HCT116 (cell line): Measurements from ENCODE around the gene CREG2.

Experiments used
- EZH2 ChIP-seq: fragments of 200-600 bp; sonication (generic); IDR thresholded peaks from 2 replicates; pipeline ENCODE4 v1.6.1; 2017; ENCODE audit warnings: antibody characterized with exemption, mixed run types
- EZH2phosphoT487 ChIP-seq: fragments of 200-600 bp; IDR thresholded peaks from 2 replicates; pipeline ENCODE4 v1.6.1; 2018; ENCODE audit warnings: antibody characterized with exemption, borderline replicate concordance
- JUND ChIP-seq: IDR thresholded peaks from 2 replicates; pipeline ENCODE4 v1.6.1; 2012
- POLR2A ChIP-seq: IDR thresholded peaks from 2 replicates; pipeline ENCODE4 v1.7.0; 2011; ENCODE audit warnings: borderline replicate concordance; ENCODE audit not compliant: insufficient read depth, insufficient read length; ENCODE audit errors: extremely low read depth
- POLR2AphosphoS5 ChIP-seq: IDR thresholded peaks from 2 replicates; pipeline ENCODE4 v1.6.1; 2011; ENCODE audit warnings: mild to moderate bottlenecking, low read depth, low read length, moderate library complexity
- SIN3A ChIP-seq: IDR thresholded peaks from 2 replicates; pipeline ENCODE4 v1.6.1; 2012; ENCODE audit warnings: low read depth
- TF ChIP-seq, protein P1 (sequence below), 3 experiments: fragments of 200-600 bp in 1 of 3; sonication (generic) in 1 of 3; IDR thresholded peaks in 2 of 3; conservative IDR thresholded peaks in 1 of 3; 2 replicates each; pipeline ENCODE4 v1.5.1; 2012 to 2017; ENCODE audit warnings: low read depth in 2 of 3, low read length in 2 of 3, antibody characterized with exemption in 1 of 3, borderline replicate concordance in 1 of 3, control low read depth in 1 of 3, mild to moderate bottlenecking in 1 of 3, mixed read lengths in 1 of 3, mixed run types in 1 of 3, moderate library complexity in 1 of 3; ENCODE audit not compliant: insufficient read depth in 1 of 3
- TF ChIP-seq, protein P2 (sequence below): IDR thresholded peaks from 2 replicates; pipeline ENCODE4 v1.6.1; 2012; ENCODE audit warnings: low read depth
- TF ChIP-seq, protein P3 (sequence below): IDR thresholded peaks from 2 replicates; pipeline ENCODE4 v1.6.1; 2012

DNA sequence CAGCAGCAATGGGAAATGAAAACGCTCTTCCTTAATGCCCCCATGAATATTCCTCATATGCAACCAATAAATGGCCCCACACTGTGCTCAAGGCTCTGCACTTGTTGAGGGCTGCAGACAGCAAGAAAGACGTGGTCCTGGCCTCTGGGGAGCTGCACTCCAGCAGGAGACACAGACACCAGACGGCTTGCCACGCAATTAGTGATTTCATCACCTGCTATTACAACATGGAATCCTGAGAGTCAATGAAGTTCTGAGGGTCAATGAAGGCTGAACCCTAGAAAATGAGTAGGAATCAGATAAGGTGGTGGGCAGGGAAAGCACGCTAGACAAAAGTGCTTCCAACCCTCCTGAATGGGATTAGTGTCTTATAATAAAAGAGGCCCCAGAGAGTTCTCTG, 18.9 kb downstream of the CREG2 start:
- TF ChIP-seq, protein P1, sequence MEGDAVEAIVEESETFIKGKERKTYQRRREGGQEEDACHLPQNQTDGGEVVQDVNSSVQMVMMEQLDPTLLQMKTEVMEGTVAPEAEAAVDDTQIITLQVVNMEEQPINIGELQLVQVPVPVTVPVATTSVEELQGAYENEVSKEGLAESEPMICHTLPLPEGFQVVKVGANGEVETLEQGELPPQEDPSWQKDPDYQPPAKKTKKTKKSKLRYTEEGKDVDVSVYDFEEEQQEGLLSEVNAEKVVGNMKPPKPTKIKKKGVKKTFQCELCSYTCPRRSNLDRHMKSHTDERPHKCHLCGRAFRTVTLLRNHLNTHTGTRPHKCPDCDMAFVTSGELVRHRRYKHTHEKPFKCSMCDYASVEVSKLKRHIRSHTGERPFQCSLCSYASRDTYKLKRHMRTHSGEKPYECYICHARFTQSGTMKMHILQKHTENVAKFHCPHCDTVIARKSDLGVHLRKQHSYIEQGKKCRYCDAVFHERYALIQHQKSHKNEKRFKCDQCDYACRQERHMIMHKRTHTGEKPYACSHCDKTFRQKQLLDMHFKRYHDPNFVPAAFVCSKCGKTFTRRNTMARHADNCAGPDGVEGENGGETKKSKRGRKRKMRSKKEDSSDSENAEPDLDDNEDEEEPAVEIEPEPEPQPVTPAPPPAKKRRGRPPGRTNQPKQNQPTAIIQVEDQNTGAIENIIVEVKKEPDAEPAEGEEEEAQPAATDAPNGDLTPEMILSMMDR (IDR thresholded peaks at IDR 0.05 in 2 of 3, conservative IDR thresholded peaks at IDR 0.05 in 1 of 3; ENCODE audit: borderline replicate concordance in 1 of 3, insufficient read depth in 1 of 3, low read depth in 2 of 3, low read length in 2 of 3) = no peak
- no peak for TF ChIP-seq EZH2
- no peak for TF ChIP-seq SIN3A
- TF ChIP-seq POLR2A = no peak
- TF ChIP-seq, protein P2, sequence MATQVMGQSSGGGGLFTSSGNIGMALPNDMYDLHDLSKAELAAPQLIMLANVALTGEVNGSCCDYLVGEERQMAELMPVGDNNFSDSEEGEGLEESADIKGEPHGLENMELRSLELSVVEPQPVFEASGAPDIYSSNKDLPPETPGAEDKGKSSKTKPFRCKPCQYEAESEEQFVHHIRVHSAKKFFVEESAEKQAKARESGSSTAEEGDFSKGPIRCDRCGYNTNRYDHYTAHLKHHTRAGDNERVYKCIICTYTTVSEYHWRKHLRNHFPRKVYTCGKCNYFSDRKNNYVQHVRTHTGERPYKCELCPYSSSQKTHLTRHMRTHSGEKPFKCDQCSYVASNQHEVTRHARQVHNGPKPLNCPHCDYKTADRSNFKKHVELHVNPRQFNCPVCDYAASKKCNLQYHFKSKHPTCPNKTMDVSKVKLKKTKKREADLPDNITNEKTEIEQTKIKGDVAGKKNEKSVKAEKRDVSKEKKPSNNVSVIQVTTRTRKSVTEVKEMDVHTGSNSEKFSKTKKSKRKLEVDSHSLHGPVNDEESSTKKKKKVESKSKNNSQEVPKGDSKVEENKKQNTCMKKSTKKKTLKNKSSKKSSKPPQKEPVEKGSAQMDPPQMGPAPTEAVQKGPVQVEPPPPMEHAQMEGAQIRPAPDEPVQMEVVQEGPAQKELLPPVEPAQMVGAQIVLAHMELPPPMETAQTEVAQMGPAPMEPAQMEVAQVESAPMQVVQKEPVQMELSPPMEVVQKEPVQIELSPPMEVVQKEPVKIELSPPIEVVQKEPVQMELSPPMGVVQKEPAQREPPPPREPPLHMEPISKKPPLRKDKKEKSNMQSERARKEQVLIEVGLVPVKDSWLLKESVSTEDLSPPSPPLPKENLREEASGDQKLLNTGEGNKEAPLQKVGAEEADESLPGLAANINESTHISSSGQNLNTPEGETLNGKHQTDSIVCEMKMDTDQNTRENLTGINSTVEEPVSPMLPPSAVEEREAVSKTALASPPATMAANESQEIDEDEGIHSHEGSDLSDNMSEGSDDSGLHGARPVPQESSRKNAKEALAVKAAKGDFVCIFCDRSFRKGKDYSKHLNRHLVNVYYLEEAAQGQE = no peak
- TF ChIP-seq POLR2AphosphoS5 = no peak
- TF ChIP-seq, protein P3, sequence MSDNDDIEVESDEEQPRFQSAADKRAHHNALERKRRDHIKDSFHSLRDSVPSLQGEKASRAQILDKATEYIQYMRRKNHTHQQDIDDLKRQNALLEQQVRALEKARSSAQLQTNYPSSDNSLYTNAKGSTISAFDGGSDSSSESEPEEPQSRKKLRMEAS = no peak
- TF ChIP-seq JUND = no peak
- TF ChIP-seq EZH2phosphoT487 = no peak
